Fibroblast of upper back skin (primary cell): ENCODE data around the gene H1-8.

Experiments used
- DNase-seq: peaks from one replicate; pipeline ENCODE4 v3.0.0-alpha.2; 2013

The H1-8 gene

DNA sequence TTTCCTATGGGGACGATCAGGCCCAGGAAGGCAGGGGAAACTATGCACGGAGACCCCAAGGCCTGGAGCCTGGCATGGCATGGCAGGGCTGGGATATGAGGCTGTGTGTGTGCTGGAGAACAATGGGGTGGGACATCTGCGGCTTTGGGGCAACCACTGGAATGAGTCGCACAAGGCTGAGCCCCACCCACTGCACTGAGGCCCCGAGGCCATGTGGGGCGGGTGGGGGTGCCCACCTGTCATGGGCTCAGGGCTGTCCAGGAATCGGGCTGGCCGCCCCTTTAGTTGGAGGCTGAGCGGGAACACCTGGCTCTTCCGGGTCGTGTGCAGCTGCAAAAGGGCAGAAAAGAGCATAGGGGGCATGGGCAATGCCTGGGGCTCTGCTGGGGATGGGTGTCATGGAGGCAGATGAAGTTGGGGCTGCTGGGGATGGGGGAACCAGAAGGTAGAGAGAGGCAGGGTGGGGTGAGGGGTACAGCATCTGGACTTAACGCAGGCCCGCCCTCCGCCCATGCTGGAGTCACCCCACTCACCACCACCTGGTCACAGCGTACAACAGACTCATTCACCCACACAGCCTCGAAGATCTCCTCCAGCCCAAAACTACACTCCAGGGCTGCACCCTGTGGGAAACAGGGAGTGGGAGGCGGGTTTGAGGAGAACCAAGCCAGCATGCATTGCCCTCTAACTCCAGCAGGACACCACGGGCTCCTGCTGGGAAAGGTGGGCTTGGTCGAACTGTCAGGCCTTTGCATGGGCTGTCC lies 32.4 kb downstream of the H1-8 start:
- DNase-seq = no peak

DNA sequence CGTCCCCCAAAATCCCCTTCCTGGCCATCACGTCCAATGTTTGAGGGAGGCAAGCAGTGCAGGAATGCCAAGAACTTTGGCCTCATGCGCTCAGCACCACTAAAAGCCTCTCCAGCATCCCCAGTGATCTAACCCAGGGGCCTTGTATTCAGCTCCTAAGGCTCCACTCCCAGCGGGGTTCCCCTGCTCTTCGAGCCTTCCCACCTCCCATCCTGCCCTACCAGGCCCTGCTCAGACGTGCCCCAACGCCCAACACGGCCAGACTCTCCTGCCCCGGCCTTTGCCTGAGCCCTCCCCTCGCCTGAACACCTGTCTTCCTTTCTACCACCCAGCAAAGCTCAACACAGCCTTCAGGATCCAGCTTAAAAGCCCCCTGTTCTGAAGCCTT lies 33.0 kb downstream of the H1-8 start:
- DNase-seq = no peak

- no peak for DNase-seq
Observed at GRCh38 chr3:129576514-129577352, 33.8 kb downstream of the H1-8 start.

GRCh38 chr3:129577366-129577765 lies 34.4 kb downstream of the H1-8 start:
- peak; percentile 35 for DNase-seq

GRCh38 chr3:129577925-129578786 lies 35.2 kb downstream of the H1-8 start:
- DNase-seq = no peak

- DNase-seq = no peak
Observed at GRCh38 chr3:129579991-129580390, 37.0 kb downstream of the H1-8 start.

GRCh38 chr3:129581623-129582022 lies 38.6 kb downstream of the H1-8 start:
- DNase-seq = no peak

- DNase-seq = no peak
Observed at GRCh38 chr3:129582799-129583198, 39.8 kb downstream of the H1-8 start.

DNA sequence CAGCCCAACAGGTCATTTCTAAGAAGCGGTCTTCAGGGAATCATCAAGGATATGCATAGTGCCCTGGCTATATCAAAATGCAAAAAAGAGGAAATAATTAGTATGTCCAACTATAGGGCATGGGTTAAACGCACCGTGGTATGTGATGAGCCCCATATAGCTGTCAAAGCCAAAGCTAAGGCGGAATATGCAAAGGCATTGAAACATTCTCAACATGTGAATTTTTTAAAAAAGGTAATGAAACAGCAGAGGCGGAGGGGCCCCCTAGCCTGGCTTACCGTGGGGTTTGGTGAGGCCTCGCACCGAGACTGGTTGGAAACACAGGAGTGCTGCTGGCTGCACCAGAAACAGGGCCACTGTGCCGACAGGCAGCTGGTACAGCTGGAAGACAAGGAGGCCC lies 40.3 kb downstream of the H1-8 start:
- DNase-seq = no peak

DNA sequence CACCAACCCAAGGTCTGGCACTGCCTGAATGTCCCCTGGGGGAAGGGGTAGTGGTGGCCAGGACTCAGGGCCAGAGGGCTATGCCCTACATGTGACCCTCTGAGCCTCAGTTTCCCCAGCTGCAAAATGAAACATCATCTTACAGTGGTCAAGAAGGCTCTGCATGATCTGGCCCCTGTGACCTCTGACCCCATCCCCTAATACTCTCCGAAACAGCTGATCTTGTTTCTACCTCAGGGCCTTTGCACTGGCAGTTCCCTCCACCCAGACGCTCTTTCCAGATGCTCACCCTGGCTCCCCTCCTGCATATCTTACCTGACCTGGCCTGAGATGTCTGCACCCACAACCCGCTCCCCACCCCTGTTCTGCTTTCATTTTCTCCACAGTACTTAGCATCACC lies 41.7 kb downstream of the H1-8 start:
- no peak for DNase-seq

- no peak for DNase-seq
Observed at GRCh38 chr3:129585949-129586657, 43.1 kb downstream of the H1-8 start.

DNA sequence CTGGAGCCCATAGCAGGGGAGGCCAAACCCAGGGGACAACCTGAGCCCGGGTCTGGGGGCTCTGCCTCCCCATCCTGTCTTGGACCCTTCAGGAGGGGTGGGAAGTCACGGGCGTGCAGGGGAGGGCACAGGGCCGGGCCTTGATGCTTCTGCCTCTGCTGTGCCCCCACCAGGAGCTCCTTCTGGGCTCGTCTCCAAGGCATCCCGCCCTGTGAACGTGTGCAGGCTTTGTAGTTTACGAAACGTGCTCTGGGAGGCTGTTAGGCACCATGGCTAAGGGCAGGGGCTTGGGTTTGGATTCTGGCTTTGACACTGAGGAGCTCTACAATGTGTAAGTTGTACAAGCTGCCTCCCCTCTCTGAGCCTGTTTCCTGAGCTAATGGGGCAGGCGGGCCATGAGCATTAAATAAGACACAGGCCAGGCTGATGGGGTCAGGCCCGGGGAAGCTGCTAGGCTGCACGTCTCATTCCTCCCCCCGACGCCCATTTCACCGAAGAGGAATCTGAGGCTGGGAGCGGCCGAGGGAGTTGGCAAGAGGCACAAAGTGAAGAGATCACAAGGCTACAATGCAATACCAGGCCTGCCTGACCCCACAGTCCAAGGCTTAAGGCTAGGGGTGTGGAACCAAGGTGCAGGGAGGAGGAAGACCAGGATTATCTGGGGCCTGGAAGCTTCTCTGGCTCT lies 43.9 kb downstream of the H1-8 start:
- DNase-seq = peak; percentile 50

DNA sequence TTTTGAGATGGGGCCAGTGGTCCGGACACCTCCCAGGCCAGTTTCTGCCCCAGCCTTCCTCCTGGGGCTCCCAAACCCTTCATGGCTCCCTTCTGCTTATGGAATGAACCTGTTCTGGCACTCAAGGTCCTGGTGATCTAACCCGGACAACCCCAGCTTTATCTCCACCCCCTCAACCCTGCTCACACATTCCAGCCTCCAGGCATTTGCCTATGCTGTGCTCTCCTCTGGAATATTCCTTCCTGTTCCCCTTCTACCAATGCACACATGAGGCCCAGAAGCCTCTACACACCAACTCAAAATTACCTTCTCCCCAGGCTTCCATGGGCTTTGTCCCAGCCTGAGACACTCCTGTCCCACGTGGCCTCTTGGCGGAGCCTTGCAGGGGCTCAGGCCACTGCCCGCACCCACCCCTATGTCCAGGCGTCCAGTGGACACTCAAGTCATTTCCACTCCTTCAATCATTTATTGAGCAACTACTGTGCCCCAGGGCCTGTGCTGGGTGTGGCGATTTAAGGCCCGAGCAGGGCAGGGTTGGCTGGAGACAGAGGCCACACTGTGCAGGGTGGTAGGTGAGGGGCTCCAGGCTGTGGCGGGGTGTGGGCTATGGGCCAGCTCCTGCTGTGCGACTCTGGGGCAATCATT lies 44.7 kb downstream of the H1-8 start:
- DNase-seq = no peak

DNA sequence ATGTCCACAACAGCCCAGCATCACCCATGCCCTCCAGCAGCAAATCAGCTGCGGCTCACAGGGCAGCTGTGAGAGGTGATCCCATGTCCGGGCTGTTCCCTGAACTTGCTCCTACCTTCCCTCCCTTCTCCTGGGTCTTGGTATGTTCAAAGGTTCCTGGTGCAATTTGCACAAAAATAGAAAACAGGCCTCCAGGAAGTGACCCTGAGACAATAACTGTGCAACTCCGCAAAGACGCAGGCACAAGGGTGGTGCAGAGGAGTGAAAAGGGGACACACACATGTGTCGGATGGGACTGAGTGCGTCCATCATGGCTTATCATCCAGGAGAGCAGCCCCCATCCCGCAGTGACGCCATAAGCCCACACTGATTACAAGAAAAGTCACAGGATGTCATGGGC lies 47.2 kb downstream of the H1-8 start:
- no peak for DNase-seq

DNA sequence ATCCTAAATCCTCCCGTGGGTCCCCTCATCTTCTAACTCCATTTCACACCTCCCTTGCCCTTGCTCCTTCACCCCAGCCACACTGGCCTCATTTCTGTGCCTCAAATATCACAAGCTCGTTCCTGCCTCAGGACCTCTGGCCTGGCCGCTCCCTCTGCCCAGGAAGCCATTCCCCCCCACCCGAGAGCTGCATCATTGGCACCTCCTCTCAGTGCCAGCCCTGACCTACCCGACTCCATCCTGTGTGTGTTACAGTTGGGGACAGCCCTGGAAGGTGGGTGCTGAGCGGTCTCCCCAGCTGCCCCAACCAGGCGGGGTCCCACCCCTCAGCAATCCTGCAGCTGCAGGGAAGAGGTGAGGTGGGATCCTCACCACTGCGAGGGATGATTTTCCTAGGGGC lies 49.0 kb downstream of the H1-8 start:
- no peak for DNase-seq

GRCh38 chr3:129592381-129593131 lies 49.6 kb downstream of the H1-8 start:
- peak; percentile 44 for DNase-seq

GRCh38 chr3:129593230-129593594 lies 50.2 kb downstream of the H1-8 start:
- no peak for DNase-seq

- peak; percentile 17 for DNase-seq
Observed at GRCh38 chr3:129593595-129594339, 50.8 kb downstream of the H1-8 start.

DNA sequence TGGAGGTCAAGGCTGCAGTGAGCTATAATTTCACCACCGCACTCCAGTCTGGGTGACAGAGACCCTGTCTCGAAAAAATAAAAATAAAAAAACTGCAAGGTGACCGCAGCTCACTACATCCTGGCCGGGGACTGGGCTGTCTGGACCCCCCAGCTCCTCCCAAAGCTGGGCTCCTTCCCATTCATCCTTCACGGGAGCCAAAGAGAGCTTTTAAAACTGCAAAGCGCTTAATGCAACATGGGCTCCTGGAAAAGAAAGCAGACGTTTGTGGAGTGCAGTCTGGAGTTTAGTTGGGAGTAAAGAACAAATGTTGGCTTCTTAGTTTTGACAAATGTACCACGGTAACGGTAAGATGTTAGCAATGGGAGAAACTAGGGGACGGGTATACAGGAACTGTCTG lies 51.4 kb downstream of the H1-8 start:
- no peak for DNase-seq

- no peak for DNase-seq
Observed at GRCh38 chr3:129594907-129595390, 52.0 kb downstream of the H1-8 start.
